A673 (cell line): ENCODE results near the gene FLT1. TPM values are rescaled to one million over a fixed set of nuclear protein-coding genes. Genes with fewer than 3 reads are reported as not detected.

ENCODE experiments used
- BruUV-seq: library from RNA; stranded (reverse); fragments of 400-500 nt; replicated peaks from 2 replicates; lab custom pipeline; 2021; lab: Mats Ljungman, UMichigan
- CTCF ChIA-PET: fragments of 300-600 bp; sonication (Branson Sonifier 250); formaldehyde crosslinking; loops from one replicate; lab custom pipeline; 2022; ENCODE audit warnings: antibody characterized with exemption; lab: Charles Lee
- POLR2A ChIA-PET: fragments of 300-600 bp; sonication (Branson Sonifier 250); formaldehyde crosslinking; loops from one replicate; lab custom pipeline; 2022; ENCODE audit warnings: antibody characterized with exemption; ENCODE audit not compliant: low non-redundant PET; lab: Charles Lee
- DNase-seq: peaks from one replicate; pipeline ENCODE4 v3.0.0-alpha.2; 2015; ENCODE audit warnings: low spot score
- H3K27ac ChIP-seq: fragments of 200-600 bp; sonication (generic); 2 replicates; pipeline ENCODE4 v1.5.1; 2016; ENCODE audit warnings: mixed run types, low read depth, mild to moderate bottlenecking, mixed read lengths, antibody characterized with exemption, low read length; ENCODE audit not compliant: poor library complexity, severe bottlenecking
- H3K27me3 ChIP-seq: fragments of 200-600 bp; sonication (generic); replicated peaks from 2 replicates; pipeline ENCODE4 v1.6.1; 2017; ENCODE audit warnings: mixed run types, low read depth, mild to moderate bottlenecking, mixed read lengths, antibody characterized with exemption, low read length; ENCODE audit not compliant: insufficient read depth, poor library complexity
- H3K36me3 ChIP-seq: fragments of 200-600 bp; sonication (generic); 2 replicates; pipeline ENCODE4 v1.6.1; 2016; ENCODE audit warnings: mixed run types, mild to moderate bottlenecking, mixed read lengths, antibody characterized with exemption, low read length; ENCODE audit not compliant: insufficient read depth, poor library complexity, severe bottlenecking
- H3K4me1 ChIP-seq: fragments of 200-600 bp; sonication (generic); 2 replicates; pipeline ENCODE4 v1.6.1; 2017; ENCODE audit warnings: mixed run types, mild to moderate bottlenecking, mixed read lengths, antibody characterized with exemption, low read length; ENCODE audit not compliant: insufficient read depth, poor library complexity, severe bottlenecking
- H3K4me3 ChIP-seq: fragments of 200-600 bp; sonication (generic); 2 replicates; pipeline ENCODE4 v1.5.1; 2016; ENCODE audit warnings: low read depth, mixed run types, mild to moderate bottlenecking, mixed read lengths, low read length; ENCODE audit not compliant: poor library complexity, severe bottlenecking
- H3K9me3 ChIP-seq: fragments of 200-600 bp; sonication (generic); 2 replicates; pipeline ENCODE4 v1.6.1; 2016; ENCODE audit warnings: mixed run types, low read depth, mild to moderate bottlenecking, mixed read lengths, antibody characterized with exemption, low read length; ENCODE audit not compliant: poor library complexity, severe bottlenecking
- CTCF ChIP-seq: fragments of 300-800, 200-600 bp; sonication (generic); conservative IDR thresholded peaks from 2 replicates; pipeline ENCODE4 v1.5.1; 2017; ENCODE audit warnings: low read depth, mild to moderate bottlenecking, antibody characterized with exemption, low read length, moderate library complexity, mixed read lengths
- EZH2 ChIP-seq: fragments of 200-600 bp; sonication (generic); IDR thresholded peaks from 2 replicates; pipeline ENCODE4 v1.6.1; 2017; ENCODE audit warnings: borderline replicate concordance, low read depth, mild to moderate bottlenecking, mixed read lengths, antibody characterized with exemption, low read length; ENCODE audit not compliant: poor library complexity, severe bottlenecking
- intact Hi-C: fragments of 100-400 bp; cut with micrococcal nuclease; formaldehyde crosslinking; loops from one replicate; pipeline ENCODE4 v1.10.0; 2022; ENCODE audit not compliant: unreplicated experiment
- total RNA-seq: library from RNA; stranded (reverse); gene quantifications from 2 replicates; pipeline ENCODE4 v1.2.3, GENCODE V29; 2021

FLT1 gene
- total RNA-seq, 1 experiment from 2014 or later = 5.2 TPM

- H3K27ac ChIP-seq = no peak overlapping the region
- intact Hi-C loops = no loop called here
- H3K9me3 ChIP-seq = no peaks in the 10 kb centered on the region
- H3K4me1 ChIP-seq = no peaks in the 10 kb centered on the region
- no peaks in the 10 kb centered on the region for H3K27me3 ChIP-seq
- BruUV-seq = no TSS peak
- no peak for DNase-seq
- H3K36me3 ChIP-seq = peaks cover 22% of the 10 kb centered on the region
- no peak overlapping the region for H3K4me3 ChIP-seq
- TF ChIP-seq EZH2 (no peak), CTCF (no peak)
- CTCF ChIA-PET = no interaction called here
- POLR2A ChIA-PET = no interaction called here
Measured at GRCh38 chr13:28257305-28257704, 237.6 kb downstream of the FLT1 start.

GRCh38 chr13:28252547-28252946, 242.4 kb downstream of the FLT1 start:
- Histone ChIP-seq H3K27me3 (no peaks in the 10 kb centered on the region), H3K36me3 (peaks cover 14% of the 10 kb centered on the region), H3K27ac (no peak overlapping the region), H3K4me3 (no peak overlapping the region), H3K4me1 (no peaks in the 10 kb centered on the region), H3K9me3 (no peaks in the 10 kb centered on the region)
- no TSS peak for BruUV-seq
- DNase-seq = no peak
- POLR2A ChIA-PET = no interaction called here
- CTCF ChIA-PET = no interaction called here
- TF ChIP-seq CTCF (no peak), EZH2 (no peak)
- intact Hi-C loops = no loop called here

GRCh38 chr13:28251466-28251865, 243.5 kb downstream of the FLT1 start:
- Histone ChIP-seq H3K4me1 (no peaks in the 10 kb centered on the region), H3K27me3 (no peaks in the 10 kb centered on the region), H3K4me3 (no peak overlapping the region), H3K36me3 (peaks cover 4% of the 10 kb centered on the region), H3K27ac (no peak overlapping the region), H3K9me3 (no peaks in the 10 kb centered on the region)
- POLR2A ChIA-PET = no interaction called here
- intact Hi-C loops = no loop called here
- TF ChIP-seq CTCF = no peak
- TF ChIP-seq EZH2 = no peak
- no peak for DNase-seq
- BruUV-seq = no TSS peak
- CTCF ChIA-PET = no interaction called here
